IPS-18a (cell line): Measurements from ENCODE around the gene RAD51AP2.
"Not testable (repeated sequence)": the region's sequence is repeated elsewhere in the genome, so short reads cannot be mapped to it uniquely, and the experiment has no call there.

Experiments
- H3K27ac ChIP-seq: one replicate; pipeline ENCODE4 v1.5.1; 2013; ENCODE audit warnings: low read length
- H3K27me3 ChIP-seq: one replicate; pipeline ENCODE4 v1.6.1; 2013; ENCODE audit warnings: mild to moderate bottlenecking, low read length; ENCODE audit not compliant: control insufficient read depth, insufficient read depth
- H3K36me3 ChIP-seq: one replicate; pipeline ENCODE4 v1.6.1; 2013; ENCODE audit warnings: low read depth, low read length; ENCODE audit not compliant: control insufficient read depth
- H3K4me1 ChIP-seq: one replicate; pipeline ENCODE4 v1.6.1; 2013; ENCODE audit warnings: low read depth, low read length; ENCODE audit not compliant: control insufficient read depth
- H3K4me3 ChIP-seq: one replicate; pipeline ENCODE4 v1.5.1; 2013; ENCODE audit warnings: low read length
- H3K9ac ChIP-seq: one replicate; pipeline ENCODE4 v1.6.1; 2013; ENCODE audit warnings: mild to moderate bottlenecking, low read length, moderate library complexity
- H3K9me3 ChIP-seq: one replicate; pipeline ENCODE4 v1.6.1; 2013; ENCODE audit warnings: low read depth, low read length; ENCODE audit not compliant: control insufficient read depth

The RAD51AP2 gene

DNA sequence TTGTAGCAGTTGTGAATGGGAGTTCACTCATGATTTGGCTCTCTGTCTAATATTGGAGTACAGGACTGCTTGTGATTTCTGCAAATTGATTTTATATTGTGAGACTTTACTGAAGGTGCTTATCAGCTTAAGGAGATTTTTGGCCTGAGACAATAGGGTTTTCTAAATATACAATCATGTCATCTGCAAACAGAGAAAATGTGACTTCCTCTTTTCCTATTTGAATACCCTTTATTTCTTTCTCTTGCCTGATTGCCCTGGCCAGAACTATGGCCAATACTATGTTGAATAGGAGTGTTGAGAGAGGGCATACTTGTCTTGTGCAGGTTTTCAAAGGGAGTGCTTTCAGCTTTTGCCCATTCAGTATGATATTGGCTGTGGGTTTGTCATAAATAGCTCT is 28.1 kb downstream of the RAD51AP2 start:
- not testable (repeated sequence) for H3K9me3 ChIP-seq, H3K27ac ChIP-seq, H3K9ac ChIP-seq, H3K4me3 ChIP-seq, H3K4me1 ChIP-seq, H3K27me3 ChIP-seq, H3K36me3 ChIP-seq

- H3K27ac ChIP-seq, H3K9me3 ChIP-seq, H3K36me3 ChIP-seq, H3K4me3 ChIP-seq, H3K4me1 ChIP-seq, H3K9ac ChIP-seq, H3K27me3 ChIP-seq: not testable (repeated sequence)
These were observed 29.6 kb downstream of the RAD51AP2 start for GRCh38 chr2:17488610-17489009.

GRCh38 chr2:17483496-17483895 is 34.7 kb downstream of the RAD51AP2 start:
- H3K27ac ChIP-seq, result no peak overlapping the region
- no peaks in the 10 kb centered on the region for H3K27me3 ChIP-seq
- H3K4me1 ChIP-seq, result no peaks in the 10 kb centered on the region
- H3K9me3 ChIP-seq, result no peaks in the 10 kb centered on the region
- no peak overlapping the region for H3K9ac ChIP-seq
- no peak overlapping the region for H3K4me3 ChIP-seq
- no peaks in the 10 kb centered on the region for H3K36me3 ChIP-seq

DNA sequence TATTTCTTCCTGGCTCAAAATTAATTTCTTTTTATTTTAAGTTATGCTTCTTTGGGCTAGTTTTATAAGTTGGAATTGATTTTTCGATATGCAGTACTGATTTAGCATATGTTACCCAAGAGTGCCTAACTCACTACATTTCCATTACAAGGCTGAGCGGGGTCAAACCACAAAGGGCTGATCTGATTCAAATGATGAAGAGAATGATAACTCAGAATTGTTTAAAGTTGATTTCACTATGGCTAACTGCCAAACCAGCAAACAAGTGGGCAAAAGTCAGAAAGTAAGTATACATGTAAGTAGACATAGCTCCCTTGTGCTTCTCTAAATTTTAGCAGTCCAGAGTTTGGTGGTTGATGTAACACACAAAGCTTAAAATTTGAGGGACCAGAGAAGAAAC is 35.6 kb downstream of the RAD51AP2 start:
- no peaks in the 10 kb centered on the region for H3K36me3 ChIP-seq
- no peak overlapping the region for H3K4me3 ChIP-seq
- no peaks in the 10 kb centered on the region for H3K9me3 ChIP-seq
- H3K27ac ChIP-seq, result no peak overlapping the region
- no peaks in the 10 kb centered on the region for H3K27me3 ChIP-seq
- no peak overlapping the region for H3K9ac ChIP-seq
- H3K4me1 ChIP-seq, result no peaks in the 10 kb centered on the region

DNA sequence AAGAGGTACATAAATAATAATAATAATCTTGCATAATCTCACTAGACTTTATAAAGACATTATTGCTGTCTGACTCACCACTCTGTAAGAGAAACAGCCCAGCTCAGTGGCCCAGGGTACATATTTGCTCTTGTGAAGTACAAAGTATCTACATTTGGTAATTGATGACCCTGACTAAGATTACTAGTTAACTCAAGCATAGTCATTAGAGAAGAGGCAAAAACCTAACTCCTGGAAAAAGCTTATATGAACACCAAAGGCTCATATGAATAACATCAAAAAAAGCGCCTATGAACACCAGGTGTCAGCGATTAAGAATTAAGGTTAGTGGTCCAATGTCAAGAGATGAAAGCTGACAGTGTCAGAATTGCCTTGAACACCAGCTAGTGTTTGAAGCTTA is 38.4 kb downstream of the RAD51AP2 start:
- Histone ChIP-seq H3K4me1 (peaks cover 5% of the 10 kb centered on the region), H3K9me3 (no peaks in the 10 kb centered on the region), H3K36me3 (no peaks in the 10 kb centered on the region), H3K9ac (no peak overlapping the region), H3K27ac (no peak overlapping the region), H3K4me3 (no peak overlapping the region), H3K27me3 (no peaks in the 10 kb centered on the region)

DNA sequence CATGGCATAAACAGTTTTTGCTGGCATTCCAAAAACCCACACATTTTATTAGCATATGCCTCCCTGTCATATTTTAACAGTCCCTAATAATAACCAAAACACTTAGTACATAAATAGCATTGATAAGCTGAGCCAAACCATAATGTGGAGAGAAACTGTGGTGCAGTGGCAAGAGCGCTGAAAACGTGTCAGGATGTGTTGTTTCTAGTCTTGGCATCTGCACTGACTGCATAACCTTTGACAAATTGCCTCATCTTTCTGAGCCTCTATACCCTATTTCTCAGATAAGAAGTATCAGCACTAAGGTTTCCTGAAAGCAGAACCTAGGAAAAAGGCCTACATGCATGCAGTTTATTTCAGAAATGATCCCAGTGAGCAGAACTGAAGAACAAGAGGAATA is 41.4 kb downstream of the RAD51AP2 start:
- H3K9me3 ChIP-seq, result no peaks in the 10 kb centered on the region

DNA sequence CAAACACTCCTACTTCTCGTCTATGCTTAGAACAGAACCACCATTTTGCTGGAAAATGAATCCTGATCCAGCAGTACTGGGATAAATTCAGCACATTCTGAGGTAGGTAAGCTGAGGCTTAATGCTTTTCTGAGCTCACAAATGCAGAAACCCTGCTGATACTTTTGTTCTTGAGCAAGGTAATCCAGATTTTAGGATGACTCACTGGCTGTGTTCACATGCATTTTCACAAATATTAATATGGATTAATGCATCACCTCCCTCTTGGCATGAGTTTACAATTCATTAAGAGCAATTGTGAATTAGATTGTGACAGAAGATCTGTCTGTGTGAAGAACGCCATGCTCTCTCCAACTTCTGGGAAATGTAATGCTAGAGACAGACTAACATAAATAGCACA is 42.2 kb downstream of the RAD51AP2 start:
- Histone ChIP-seq H3K27ac (no peak overlapping the region), H3K4me3 (no peak overlapping the region), H3K27me3 (no peaks in the 10 kb centered on the region), H3K9me3 (no peaks in the 10 kb centered on the region), H3K36me3 (no peaks in the 10 kb centered on the region), H3K4me1 (peaks cover 11% of the 10 kb centered on the region), H3K9ac (no peak overlapping the region)

More for the DNA sequence above, 41.4 kb downstream of the RAD51AP2 start:
- Histone ChIP-seq H3K9ac (no peak overlapping the region), H3K27me3 (no peaks in the 10 kb centered on the region), H3K4me3 (no peak overlapping the region), H3K4me1 (peaks cover 6% of the 10 kb centered on the region), H3K36me3 (no peaks in the 10 kb centered on the region), H3K27ac (no peak overlapping the region)

- Histone ChIP-seq H3K36me3 (no peaks in the 10 kb centered on the region), H3K9ac (no peak overlapping the region), H3K27me3 (no peaks in the 10 kb centered on the region), H3K4me3 (no peak overlapping the region), H3K4me1 (peaks cover 11% of the 10 kb centered on the region), H3K27ac (no peak overlapping the region), H3K9me3 (peaks cover 5% of the 10 kb centered on the region)
These were observed 43.0 kb downstream of the RAD51AP2 start for GRCh38 chr2:17475286-17475685.

DNA sequence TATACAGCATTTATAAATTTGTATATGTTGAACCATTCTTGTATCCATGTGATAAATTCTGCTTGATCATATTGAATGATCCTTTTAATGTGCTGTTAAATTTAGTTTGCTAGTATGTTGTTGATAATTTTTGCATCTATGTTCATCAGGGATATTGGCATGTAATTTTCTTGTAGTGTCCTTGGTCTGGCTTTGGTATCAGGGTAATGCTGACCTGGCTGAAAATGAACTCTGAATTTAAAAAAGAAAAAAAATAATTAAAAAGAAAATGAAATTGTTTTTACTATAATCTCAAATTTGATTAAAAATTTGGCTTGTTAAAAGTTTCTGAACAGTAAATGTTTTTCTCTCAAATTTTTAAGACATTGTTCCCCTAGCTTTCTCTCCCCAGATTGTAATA is 46.3 kb downstream of the RAD51AP2 start:
- Histone ChIP-seq H3K9ac (no peak overlapping the region), H3K27ac (no peak overlapping the region), H3K4me1 (peaks cover 11% of the 10 kb centered on the region), H3K27me3 (no peaks in the 10 kb centered on the region), H3K9me3 (peaks cover 21% of the 10 kb centered on the region), H3K36me3 (no peaks in the 10 kb centered on the region), H3K4me3 (no peak overlapping the region)

GRCh38 chr2:17470855-17471641 is 47.2 kb downstream of the RAD51AP2 start:
- Histone ChIP-seq H3K4me1 (peaks cover 11% of the 10 kb centered on the region), H3K36me3 (no peaks in the 10 kb centered on the region), H3K27me3 (no peaks in the 10 kb centered on the region), H3K9me3 (peaks cover 21% of the 10 kb centered on the region), H3K4me3 (no peak overlapping the region), H3K9ac (no peak overlapping the region), H3K27ac (no peak overlapping the region)

DNA sequence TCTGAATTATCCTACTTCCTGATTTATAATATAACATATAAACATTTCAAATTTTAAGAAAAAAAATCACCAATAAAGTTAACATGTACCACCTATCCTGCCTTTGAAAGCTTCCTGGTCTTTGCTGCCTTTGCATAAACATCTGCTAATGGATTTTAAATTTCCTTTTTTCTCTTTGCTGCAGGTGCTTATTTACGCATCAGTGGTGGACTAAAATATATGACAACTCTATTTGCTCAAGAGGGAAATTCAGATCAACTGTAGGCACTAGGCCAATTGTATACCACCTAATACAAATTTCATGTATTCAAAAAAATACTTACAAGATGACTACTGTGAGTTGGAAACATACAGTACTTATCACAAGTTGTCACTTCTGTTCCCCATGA is 57.2 kb downstream of the RAD51AP2 start:
- Histone ChIP-seq H3K36me3 (no peaks in the 10 kb centered on the region), H3K27me3 (no peaks in the 10 kb centered on the region), H3K4me3 (no peak overlapping the region), H3K9me3 (no peaks in the 10 kb centered on the region), H3K9ac (no peak overlapping the region), H3K4me1 (no peaks in the 10 kb centered on the region), H3K27ac (no peak overlapping the region)
